NK-92 (cell line): ENCODE measurements around the gene COQ8B.
"Not testable (repeated sequence)": the region's sequence is repeated elsewhere in the genome, so short reads cannot be mapped to it uniquely, and the experiment has no call there.

Experiments used
- DNase-seq: peaks from one replicate; lab custom pipeline; 2025; ENCODE audit not compliant: unreplicated experiment; lab: John Stamatoyannopoulos, UW

The COQ8B gene

GRCh38 chr19:40672573-40673299 lies 44.0 kb downstream of the COQ8B start:
- no peak for DNase-seq

- DNase-seq: no peak
Observed at GRCh38 chr19:40672038-40672437, 44.6 kb downstream of the COQ8B start.

- DNase-seq: no peak
Observed at GRCh38 chr19:40671404-40671803, 45.3 kb downstream of the COQ8B start.

- no peak for DNase-seq
Observed at GRCh38 chr19:40668991-40669614, 47.6 kb downstream of the COQ8B start.

GRCh38 chr19:40667602-40668001 lies 49.1 kb downstream of the COQ8B start:
- no peak for DNase-seq

- no peak for DNase-seq
Observed at GRCh38 chr19:40666803-40667438, 49.8 kb downstream of the COQ8B start.

GRCh38 chr19:40663695-40664692 lies 52.7 kb downstream of the COQ8B start:
- no peak for DNase-seq

GRCh38 chr19:40662925-40663694 lies 53.6 kb downstream of the COQ8B start:
- DNase-seq: no peak

GRCh38 chr19:40661616-40662015 lies 55.1 kb downstream of the COQ8B start:
- DNase-seq: no peak

GRCh38 chr19:40659566-40659965 lies 57.1 kb downstream of the COQ8B start:
- DNase-seq: no peak

- DNase-seq: no peak
Observed at GRCh38 chr19:40659116-40659515, 57.6 kb downstream of the COQ8B start.

GRCh38 chr19:40658031-40658430 lies 58.7 kb downstream of the COQ8B start:
- no peak for DNase-seq

GRCh38 chr19:40655684-40656083 lies 61.0 kb downstream of the COQ8B start:
- not testable (repeated sequence) for DNase-seq

GRCh38 chr19:40652303-40652702 lies 64.4 kb downstream of the COQ8B start:
- not testable (repeated sequence) for DNase-seq

- DNase-seq: no peak
Observed at GRCh38 chr19:40650749-40651305, 65.9 kb downstream of the COQ8B start.

- not testable (repeated sequence) for DNase-seq
Observed at GRCh38 chr19:40649903-40650675, 66.6 kb downstream of the COQ8B start.

GRCh38 chr19:40646743-40647254 lies 69.9 kb downstream of the COQ8B start:
- no peak for DNase-seq

GRCh38 chr19:40642757-40643305 lies 73.9 kb downstream of the COQ8B start:
- DNase-seq: no peak
